ENCODE data around the gene ADAMTS12. TPM values are rescaled to one million over a fixed set of nuclear protein-coding genes. Genes with fewer than 3 reads are reported as not detected.

Gene ADAMTS12
- total RNA-seq, 1 experiment from 2014 or later: not detected

DNA sequence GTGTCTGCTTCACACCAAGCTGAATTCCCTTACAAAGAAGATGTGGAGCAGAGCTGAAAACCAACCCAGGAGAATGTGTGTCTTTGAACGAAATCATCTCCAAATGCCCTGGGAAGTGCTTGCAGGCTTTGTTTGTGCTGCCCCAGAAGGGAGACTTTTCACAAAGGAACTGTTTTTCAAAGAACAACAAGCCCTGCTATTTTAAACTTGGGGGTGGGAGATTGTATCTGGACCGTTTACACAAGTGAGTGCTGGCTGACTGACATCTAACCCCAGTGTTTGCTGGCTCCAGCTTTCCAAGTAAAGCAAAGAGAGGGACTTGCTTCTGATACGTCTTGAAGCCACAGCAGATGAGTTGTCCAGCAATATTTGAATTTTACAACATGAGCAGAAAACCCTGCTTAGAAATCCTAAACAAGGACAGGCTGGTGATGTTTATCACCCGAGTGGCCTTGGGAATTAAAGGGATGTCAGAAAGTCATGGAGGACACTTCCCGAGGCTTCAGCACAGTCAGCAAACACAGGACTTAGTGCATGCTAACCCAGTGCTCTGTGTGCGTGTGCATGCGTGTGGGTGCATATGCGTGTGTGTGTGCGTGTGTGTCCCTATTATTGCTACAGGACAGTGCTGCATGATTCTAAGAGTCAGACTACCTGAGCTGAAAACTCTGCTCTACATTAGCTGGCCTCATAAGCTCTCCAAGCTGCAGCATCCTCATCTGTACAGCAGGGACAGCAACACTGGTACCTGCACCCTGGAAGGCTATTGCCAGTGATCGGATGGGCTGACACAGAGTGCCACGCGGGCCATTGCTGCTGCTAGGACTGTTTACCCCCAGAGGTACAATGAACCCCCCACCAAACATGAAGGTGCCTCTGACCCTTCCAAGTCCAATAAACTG, 1.4 kb downstream of the ADAMTS12 start:
- Histone ChIP-seq H3K4me3 (ENCODE audit: low read depth, low read length) (no peak overlapping the region), H3K27me3 (replicated peaks; ENCODE audit: control insufficient read depth, insufficient read depth, low read length) (peaks cover 2% of the 10 kb centered on the region; the same call in 1 of the 2 replicates), H3K9me3 (no peaks in the 10 kb centered on the region), H3K4me1 (no peaks in the 10 kb centered on the region), H3K36me3 (ENCODE audit: control insufficient read depth, insufficient read depth, low read length) (no peaks in the 10 kb centered on the region)
- Mint-ChIP-seq H3K4me3 (ENCODE audit: unreplicated experiment) (no peak overlapping the region), H3K27me3 (ENCODE audit: insufficient read depth, unreplicated experiment) (peaks cover 7% of the 10 kb centered on the region), H3K36me3 (ENCODE audit: insufficient read depth, unreplicated experiment) (no peaks in the 10 kb centered on the region), H3K4me1 (ENCODE audit: low read depth, unreplicated experiment) (no peaks in the 10 kb centered on the region), H3K27ac (ENCODE audit: unreplicated experiment) (no peak overlapping the region), H3K9me3 (ENCODE audit: unreplicated experiment) (no peaks in the 10 kb centered on the region)
- BruUV-seq (replicated peaks): no TSS peak
- POLR2A ChIA-PET: no interaction called here
- CTCF ChIA-PET: no interaction called here
- no peak for DNase-seq
- intact Hi-C loops (cut with micrococcal nuclease; ENCODE audit: unreplicated experiment): no loop called here
- TF ChIP-seq, protein P1, sequence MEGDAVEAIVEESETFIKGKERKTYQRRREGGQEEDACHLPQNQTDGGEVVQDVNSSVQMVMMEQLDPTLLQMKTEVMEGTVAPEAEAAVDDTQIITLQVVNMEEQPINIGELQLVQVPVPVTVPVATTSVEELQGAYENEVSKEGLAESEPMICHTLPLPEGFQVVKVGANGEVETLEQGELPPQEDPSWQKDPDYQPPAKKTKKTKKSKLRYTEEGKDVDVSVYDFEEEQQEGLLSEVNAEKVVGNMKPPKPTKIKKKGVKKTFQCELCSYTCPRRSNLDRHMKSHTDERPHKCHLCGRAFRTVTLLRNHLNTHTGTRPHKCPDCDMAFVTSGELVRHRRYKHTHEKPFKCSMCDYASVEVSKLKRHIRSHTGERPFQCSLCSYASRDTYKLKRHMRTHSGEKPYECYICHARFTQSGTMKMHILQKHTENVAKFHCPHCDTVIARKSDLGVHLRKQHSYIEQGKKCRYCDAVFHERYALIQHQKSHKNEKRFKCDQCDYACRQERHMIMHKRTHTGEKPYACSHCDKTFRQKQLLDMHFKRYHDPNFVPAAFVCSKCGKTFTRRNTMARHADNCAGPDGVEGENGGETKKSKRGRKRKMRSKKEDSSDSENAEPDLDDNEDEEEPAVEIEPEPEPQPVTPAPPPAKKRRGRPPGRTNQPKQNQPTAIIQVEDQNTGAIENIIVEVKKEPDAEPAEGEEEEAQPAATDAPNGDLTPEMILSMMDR (IDR thresholded peaks at IDR 0.05; ENCODE audit: insufficient read depth in 1 of 2, low read depth in 1 of 2, low read length in 1 of 2, severe bottlenecking in 1 of 2, unreplicated experiment in 1 of 2): no peak

DNA sequence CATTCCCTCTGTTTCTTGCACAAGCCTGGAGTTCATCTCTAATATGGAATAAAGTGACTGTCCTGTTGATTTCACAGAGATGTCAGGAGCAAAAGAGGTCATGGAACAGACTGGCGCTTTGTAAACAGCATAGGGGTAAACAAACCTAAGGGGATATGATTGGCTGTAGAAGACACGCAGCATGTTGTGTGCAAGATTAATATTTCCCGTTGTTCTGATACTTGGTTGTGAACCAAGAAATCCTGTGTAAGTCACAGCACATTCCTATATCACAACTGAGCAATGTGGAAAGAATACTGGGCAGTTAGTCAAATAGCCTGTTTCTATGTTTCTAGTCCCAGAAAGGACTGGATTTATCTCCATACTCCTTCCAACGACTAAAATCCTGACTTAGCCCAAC, 3.2 kb downstream of the ADAMTS12 start:
- TF ChIP-seq, protein P1 (IDR thresholded peaks at IDR 0.05; ENCODE audit: insufficient read depth in 1 of 2, low read depth in 1 of 2, low read length in 1 of 2, severe bottlenecking in 1 of 2, unreplicated experiment in 1 of 2): no peak
- intact Hi-C loops (cut with micrococcal nuclease; ENCODE audit: unreplicated experiment): no loop called here
- no peaks in the 10 kb centered on the region for H3K4me1 Mint-ChIP-seq (ENCODE audit: low read depth, unreplicated experiment)

DNA sequence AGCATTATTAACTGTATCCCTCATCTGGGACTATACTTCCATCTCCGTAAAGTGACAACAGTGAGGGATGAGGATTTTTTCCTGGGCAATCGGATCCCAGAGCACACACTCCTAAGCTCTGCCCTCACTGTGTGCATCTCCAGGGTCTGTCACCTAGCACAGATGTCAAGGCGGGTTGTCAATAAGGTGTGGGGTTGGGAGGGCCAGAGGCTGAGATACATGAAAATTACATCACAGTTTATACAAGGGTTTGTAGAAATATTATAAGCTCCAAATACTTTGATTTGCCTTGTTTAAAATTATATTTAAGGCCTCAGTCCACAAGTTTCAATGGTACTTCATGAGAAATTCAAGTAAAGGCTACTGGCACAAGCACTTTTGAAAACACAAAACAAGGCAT, 4.5 kb downstream of the ADAMTS12 start:
- H3K4me3 ChIP-seq (ENCODE audit: low read depth, low read length): no peak overlapping the region
- peaks cover 2% of the 10 kb centered on the region; the same call in 1 of the 2 replicates for H3K27me3 ChIP-seq (replicated peaks; ENCODE audit: control insufficient read depth, insufficient read depth, low read length)
- ChIA-PET CTCF (interaction anchor here (1.0 kb wide), 1 partner anchor 48 kb away, joined by 5 read pairs; no protein-coding TSS in a partner anchor), POLR2A (no interaction called here)
- H3K36me3 ChIP-seq (ENCODE audit: control insufficient read depth, insufficient read depth, low read length): no peaks in the 10 kb centered on the region
- no peak for DNase-seq
- Mint-ChIP-seq H3K4me1 (ENCODE audit: low read depth, unreplicated experiment) (no peaks in the 10 kb centered on the region), H3K4me3 (ENCODE audit: unreplicated experiment) (no peak overlapping the region), H3K9me3 (ENCODE audit: unreplicated experiment) (no peaks in the 10 kb centered on the region), H3K27me3 (ENCODE audit: insufficient read depth, unreplicated experiment) (peaks cover 12% of the 10 kb centered on the region), H3K27ac (ENCODE audit: unreplicated experiment) (no peak overlapping the region), H3K36me3 (ENCODE audit: insufficient read depth, unreplicated experiment) (no peaks in the 10 kb centered on the region)
- no peaks in the 10 kb centered on the region for H3K4me1 ChIP-seq
- intact Hi-C loops (cut with micrococcal nuclease; ENCODE audit: unreplicated experiment): no loop called here
- BruUV-seq (replicated peaks): no TSS peak
- TF ChIP-seq, protein P1 (IDR thresholded peaks at IDR 0.05; ENCODE audit: insufficient read depth in 1 of 2, low read depth in 1 of 2, low read length in 1 of 2, severe bottlenecking in 1 of 2, unreplicated experiment in 1 of 2): no peak
- H3K9me3 ChIP-seq: no peaks in the 10 kb centered on the region

More for the DNA sequence above, 3.2 kb downstream of the ADAMTS12 start:
- no TSS peak for BruUV-seq (replicated peaks)
- no peaks in the 10 kb centered on the region for H3K36me3 ChIP-seq (ENCODE audit: control insufficient read depth, insufficient read depth, low read length)
- Mint-ChIP-seq H3K36me3 (ENCODE audit: insufficient read depth, unreplicated experiment) (no peaks in the 10 kb centered on the region), H3K27ac (ENCODE audit: unreplicated experiment) (no peak overlapping the region), H3K4me3 (ENCODE audit: unreplicated experiment) (no peak overlapping the region), H3K9me3 (ENCODE audit: unreplicated experiment) (no peaks in the 10 kb centered on the region), H3K27me3 (ENCODE audit: insufficient read depth, unreplicated experiment) (peaks cover 4% of the 10 kb centered on the region)
- peaks cover 2% of the 10 kb centered on the region; the same call in 1 of the 2 replicates for H3K27me3 ChIP-seq (replicated peaks; ENCODE audit: control insufficient read depth, insufficient read depth, low read length)
- CTCF ChIA-PET: no interaction called here
- POLR2A ChIA-PET: no interaction called here
- no peak for DNase-seq
- H3K4me3 ChIP-seq (ENCODE audit: low read depth, low read length): no peak overlapping the region
- no peaks in the 10 kb centered on the region for H3K4me1 ChIP-seq
- H3K9me3 ChIP-seq: no peaks in the 10 kb centered on the region
